BLaER1 treated with 17β-estradiol and CSF1 and Interleukin-3, amounts not matched to agents 10 nM and 100 nM (cell line): ENCODE results near the gene ATP5F1B.
A peak's percentile ranks its signal among the peaks of the same experiment; 100 is the strongest.

Experiments used
- H3K27ac ChIP-seq, 11 experiments: shearing (Covaris generic); formaldehyde crosslinking; 2 replicates each; pipeline ENCODE4 v1.8.1; 2022
- H3K27me3 ChIP-seq, 11 experiments: shearing (Covaris generic); formaldehyde crosslinking; 2 replicates each; pipeline ENCODE4 v1.8.1; 2022
- H3K36me3 ChIP-seq, 11 experiments: shearing (Covaris generic); formaldehyde crosslinking; 2 replicates each; pipeline ENCODE4 v1.8.1; 2022
- H3K4me1 ChIP-seq, 10 experiments: shearing (Covaris generic); formaldehyde crosslinking; 2 replicates each; pipeline ENCODE4 v1.8.1; 2022
- H3K4me2 ChIP-seq, 11 experiments: shearing (Covaris generic); formaldehyde crosslinking; 2 replicates each; pipeline ENCODE4 v1.8.1; 2022
- H3K4me3 ChIP-seq, 10 experiments: shearing (Covaris generic); formaldehyde crosslinking; 2 replicates each; pipeline ENCODE4 v1.8.1; 2022
- H3K9ac ChIP-seq, 11 experiments: shearing (Covaris generic); formaldehyde crosslinking; 2 replicates each; pipeline ENCODE4 v1.8.1; 2022
- H3K9me3 ChIP-seq, 11 experiments: shearing (Covaris generic); formaldehyde crosslinking; replicated peaks in 1 of 11; 2 replicates each; pipeline ENCODE4 v1.8.1; 2022
- H4K20me1 ChIP-seq, 11 experiments: shearing (Covaris generic); formaldehyde crosslinking; 2 replicates each; pipeline ENCODE4 v1.8.1; 2022
- Cebpa-rat ChIP-seq, 11 experiments: shearing (Covaris generic); IDR thresholded peaks; 2 replicates each; pipeline ENCODE4 v1.8.1; 2022

Gene ATP5F1B

DNA sequence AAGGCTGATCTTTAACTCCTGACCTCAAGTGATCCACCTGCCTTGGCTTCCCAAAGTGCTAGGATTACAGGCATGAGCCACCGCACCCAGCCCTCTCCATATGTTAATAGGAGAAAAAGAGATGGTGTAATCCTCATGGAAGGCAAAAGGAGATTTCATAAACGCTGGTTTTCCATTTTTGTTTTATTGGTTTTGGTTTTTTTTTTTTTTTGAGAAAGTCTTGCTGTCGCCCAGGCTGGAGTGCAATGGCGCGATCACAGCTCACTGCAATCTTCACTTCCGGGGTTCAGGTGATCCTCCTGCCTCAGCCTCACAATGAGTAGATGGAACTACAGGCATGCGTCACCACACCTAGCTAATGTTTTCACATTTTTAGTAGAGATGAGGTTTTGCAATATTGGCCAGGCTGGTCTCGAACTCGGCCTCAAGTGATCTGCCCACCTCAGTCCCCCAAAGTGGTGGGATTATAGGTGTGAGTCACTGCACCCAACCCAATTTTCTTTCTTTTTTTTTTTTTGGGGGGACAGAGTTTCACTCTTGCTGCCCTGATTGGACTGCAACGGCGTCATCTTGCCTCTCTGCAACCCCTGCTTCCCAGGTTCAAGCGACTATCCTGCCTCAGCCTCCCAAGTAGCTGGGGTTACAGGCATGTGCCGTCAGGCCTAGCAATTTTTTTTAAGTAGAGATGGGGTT is 34.2 kb upstream of the ATP5F1B start:
- H3K9me3 ChIP-seq: no peaks in the 10 kb centered on the region
- H3K4me1 ChIP-seq: peaks cover 27 to 79% (median 51%) of the 10 kb centered on the region in 10 experiments
- no peak for TF ChIP-seq Cebpa-rat (IDR thresholded peaks at IDR 0.05)
- peaks cover 100% of the 10 kb centered on the region in 11 experiments for H4K20me1 ChIP-seq
- no peaks in the 10 kb centered on the region for H3K27me3 ChIP-seq
- H3K36me3 ChIP-seq: peaks cover 33 to 96% (median 86%) of the 10 kb centered on the region in 11 experiments
- H3K9ac ChIP-seq: peak overlapping the region in 3 of 11 experiments; percentile 6 to 41 (median 21); a peak in 1 of 22 replicates
- H3K4me2 ChIP-seq: peak overlapping the region in 7 of 11 experiments; percentile 13 to 81 (median 29); a peak in 7 of 22 replicates
- H3K4me3 ChIP-seq: no peak overlapping the region
- H3K27ac ChIP-seq: peak overlapping the region in 2 of 11 experiments; percentile 16 to 27; a peak in 1 of 22 replicates

- Histone ChIP-seq H3K9me3 (no peaks in the 10 kb centered on the region), H3K4me1 (peaks cover 21 to 76% (median 50%) of the 10 kb centered on the region in 10 experiments), H3K4me3 (no peak overlapping the region), H3K27ac (peak overlapping the region in 1 of 11 experiments; percentile 27; a peak in 1 of 22 replicates), H3K36me3 (peaks cover 33 to 97% (median 94%) of the 10 kb centered on the region in 11 experiments), H3K4me2 (peak overlapping the region in 6 of 11 experiments; percentile 6 to 29 (median 10); a peak in 7 of 22 replicates), H4K20me1 (peaks cover 100% of the 10 kb centered on the region in 11 experiments), H3K9ac (no peak overlapping the region; a peak in 1 of 22 replicates), H3K27me3 (no peaks in the 10 kb centered on the region)
- no peak for TF ChIP-seq Cebpa-rat (IDR thresholded peaks at IDR 0.05)
Observed at GRCh38 chr12:56678852-56679251, 33.1 kb upstream of the ATP5F1B start.

GRCh38 chr12:56677680-56678079 is 31.9 kb upstream of the ATP5F1B start:
- no peak for TF ChIP-seq Cebpa-rat (IDR thresholded peaks at IDR 0.05)
- Histone ChIP-seq H3K9me3 (no peaks in the 10 kb centered on the region), H3K4me2 (0 out of 22 replicates have a peak overlapping the region, but pooled peaks of 1 of the 11 experiments have one; percentile 15), H3K27me3 (no peaks in the 10 kb centered on the region), H3K9ac (peak overlapping the region in 1 of 11 experiments; percentile 25; a peak in 1 of 22 replicates), H3K36me3 (peaks cover 37 to 100% (median 96%) of the 10 kb centered on the region in 11 experiments), H3K4me1 (peaks cover 9 to 65% (median 41%) of the 10 kb centered on the region in 10 experiments; a peak in 19 of 20 replicates), H4K20me1 (peaks cover 100% of the 10 kb centered on the region in 11 experiments), H3K27ac (peak overlapping the region in 1 of 11 experiments; percentile 14; a peak in 1 of 22 replicates), H3K4me3 (no peak overlapping the region)

- Histone ChIP-seq H3K27me3 (no peaks in the 10 kb centered on the region), H3K36me3 (peaks cover 44 to 100% (median 96%) of the 10 kb centered on the region in 11 experiments), H4K20me1 (peaks cover 100% of the 10 kb centered on the region in 11 experiments), H3K4me1 (peaks cover 3 to 59% (median 34%) of the 10 kb centered on the region in 10 experiments; a peak in 18 of 20 replicates), H3K4me3 (no peak overlapping the region), H3K9me3 (no peaks in the 10 kb centered on the region), H3K27ac (0 out of 22 replicates have a peak overlapping the region, but pooled peaks of 1 of the 11 experiments have one; percentile 22), H3K9ac (no peak overlapping the region), H3K4me2 (no peak overlapping the region)
- no peak for TF ChIP-seq Cebpa-rat (IDR thresholded peaks at IDR 0.05)
Observed at GRCh38 chr12:56676851-56677580, 31.2 kb upstream of the ATP5F1B start.

DNA sequence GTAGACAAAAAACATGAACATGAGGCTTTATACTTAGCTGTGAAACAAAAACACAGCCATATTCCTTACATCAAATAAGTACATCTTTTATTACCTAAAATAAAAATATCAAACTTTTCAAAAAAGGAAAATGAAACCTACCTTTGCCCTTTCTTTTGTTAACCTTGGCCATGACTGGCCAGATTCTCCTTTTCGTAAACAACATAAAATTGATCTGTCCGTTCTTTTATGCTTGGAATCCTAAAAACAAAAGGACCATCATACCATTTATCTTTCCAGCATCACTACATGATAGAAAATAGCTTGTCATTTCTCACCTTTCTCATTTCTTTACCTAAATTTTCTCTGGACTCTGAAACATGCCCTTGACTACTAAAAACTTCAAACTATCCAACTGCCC is 25.8 kb upstream of the ATP5F1B start:
- H3K27ac ChIP-seq: no peak overlapping the region
- peaks cover 65 to 100% (median 97%) of the 10 kb centered on the region in 11 experiments for H3K36me3 ChIP-seq
- H4K20me1 ChIP-seq: peaks cover 95 to 100% (median 100%) of the 10 kb centered on the region in 11 experiments

GRCh38 chr12:56670836-56671235 is 25.1 kb upstream of the ATP5F1B start:
- Histone ChIP-seq H3K36me3 (peaks cover 73 to 100% (median 98%) of the 10 kb centered on the region in 11 experiments), H4K20me1 (peaks cover 87 to 100% (median 100%) of the 10 kb centered on the region in 11 experiments), H3K4me1 (peaks cover 0 to 13% (median 0%) of the 10 kb centered on the region in 10 experiments; a peak in 4 of 20 replicates), H3K4me2 (no peak overlapping the region), H3K27ac (no peak overlapping the region), H3K4me3 (no peak overlapping the region), H3K9ac (no peak overlapping the region), H3K9me3 (no peaks in the 10 kb centered on the region), H3K27me3 (no peaks in the 10 kb centered on the region)
- no peak for TF ChIP-seq Cebpa-rat (IDR thresholded peaks at IDR 0.05)

More for the DNA sequence above, 25.8 kb upstream of the ATP5F1B start:
- Histone ChIP-seq H3K4me2 (no peak overlapping the region), H3K27me3 (no peaks in the 10 kb centered on the region), H3K9ac (no peak overlapping the region), H3K4me1 (peaks cover 0 to 16% (median 3%) of the 10 kb centered on the region in 10 experiments; a peak in 6 of 20 replicates), H3K9me3 (no peaks in the 10 kb centered on the region), H3K4me3 (no peak overlapping the region)
- no peak for TF ChIP-seq Cebpa-rat (IDR thresholded peaks at IDR 0.05)

- Histone ChIP-seq H3K9me3 (no peaks in the 10 kb centered on the region), H3K36me3 (peaks cover 97 to 100% (median 100%) of the 10 kb centered on the region in 11 experiments)
Observed at GRCh38 chr12:56668197-56668457, 22.3 kb upstream of the ATP5F1B start.

DNA sequence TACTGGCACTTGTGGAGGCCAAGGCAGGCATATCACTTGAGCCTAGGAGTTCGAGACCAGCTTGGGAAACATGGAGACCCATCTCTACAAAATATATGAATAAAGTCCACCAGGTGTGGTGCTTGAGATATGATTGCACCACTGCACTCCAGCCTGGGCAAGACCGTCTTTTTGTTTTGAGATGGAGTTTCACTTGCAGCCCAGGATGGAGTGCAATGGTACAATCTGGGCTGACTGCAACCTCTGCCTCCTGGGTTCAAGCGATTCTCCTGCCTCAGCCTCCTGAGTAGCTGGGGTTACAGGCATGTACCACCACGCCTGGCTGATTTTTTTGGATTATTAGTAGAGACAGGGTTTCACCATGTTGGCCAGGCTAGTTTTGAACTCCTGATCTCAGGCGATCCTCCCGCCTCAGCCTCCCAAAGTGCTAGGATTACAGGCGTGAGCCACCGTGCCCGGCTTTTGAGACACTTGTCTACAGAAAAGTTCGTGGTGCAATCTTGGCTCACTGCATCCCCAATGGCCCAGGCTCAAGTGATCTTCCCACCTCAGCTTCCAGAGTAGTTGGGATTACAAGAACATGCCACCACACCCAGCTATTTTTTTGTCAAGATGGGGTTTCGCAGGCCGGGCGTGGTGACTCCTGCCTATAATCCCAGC is 16.3 kb upstream of the ATP5F1B start:
- peaks cover 52 to 80% (median 76%) of the 10 kb centered on the region in 11 experiments for H3K36me3 ChIP-seq
- TF ChIP-seq Cebpa-rat (IDR thresholded peaks at IDR 0.05): no peak
- no peak overlapping the region for H3K4me3 ChIP-seq
- peaks cover 0 to 34% (median 0%) of the 10 kb centered on the region in 10 experiments; a peak in 5 of 20 replicates for H3K4me1 ChIP-seq
- H3K27me3 ChIP-seq: no peaks in the 10 kb centered on the region
- H3K9ac ChIP-seq: no peak overlapping the region
- peaks cover 5 to 79% (median 56%) of the 10 kb centered on the region in 11 experiments; a peak in 21 of 22 replicates for H4K20me1 ChIP-seq
- no peak overlapping the region for H3K4me2 ChIP-seq
- H3K9me3 ChIP-seq: peaks cover 0 to 10% (median 6%) of the 10 kb centered on the region in 11 experiments; a peak in 13 of 22 replicates
- no peak overlapping the region for H3K27ac ChIP-seq

More at GRCh38 chr12:56668197-56668457, 22.3 kb upstream of the ATP5F1B start:
- no peak overlapping the region for H3K4me2 ChIP-seq
- TF ChIP-seq Cebpa-rat (IDR thresholded peaks at IDR 0.05): no peak
- no peak overlapping the region for H3K4me3 ChIP-seq
- H3K27me3 ChIP-seq: no peaks in the 10 kb centered on the region
- no peak overlapping the region for H3K27ac ChIP-seq
- peaks cover 0 to 11% (median 0%) of the 10 kb centered on the region in 10 experiments; a peak in 3 of 20 replicates for H3K4me1 ChIP-seq
- H4K20me1 ChIP-seq: peaks cover 60 to 100% (median 98%) of the 10 kb centered on the region in 11 experiments
- no peak overlapping the region for H3K9ac ChIP-seq
